DMS 273 treated with DMSO at 0.1 percent for 48 hours (cell line): ENCODE data around the gene RUNX1.

Experiments used
- DNase-seq: peaks from one replicate; lab custom pipeline; 2025; lab: John Stamatoyannopoulos, UW

The RUNX1 gene

DNA sequence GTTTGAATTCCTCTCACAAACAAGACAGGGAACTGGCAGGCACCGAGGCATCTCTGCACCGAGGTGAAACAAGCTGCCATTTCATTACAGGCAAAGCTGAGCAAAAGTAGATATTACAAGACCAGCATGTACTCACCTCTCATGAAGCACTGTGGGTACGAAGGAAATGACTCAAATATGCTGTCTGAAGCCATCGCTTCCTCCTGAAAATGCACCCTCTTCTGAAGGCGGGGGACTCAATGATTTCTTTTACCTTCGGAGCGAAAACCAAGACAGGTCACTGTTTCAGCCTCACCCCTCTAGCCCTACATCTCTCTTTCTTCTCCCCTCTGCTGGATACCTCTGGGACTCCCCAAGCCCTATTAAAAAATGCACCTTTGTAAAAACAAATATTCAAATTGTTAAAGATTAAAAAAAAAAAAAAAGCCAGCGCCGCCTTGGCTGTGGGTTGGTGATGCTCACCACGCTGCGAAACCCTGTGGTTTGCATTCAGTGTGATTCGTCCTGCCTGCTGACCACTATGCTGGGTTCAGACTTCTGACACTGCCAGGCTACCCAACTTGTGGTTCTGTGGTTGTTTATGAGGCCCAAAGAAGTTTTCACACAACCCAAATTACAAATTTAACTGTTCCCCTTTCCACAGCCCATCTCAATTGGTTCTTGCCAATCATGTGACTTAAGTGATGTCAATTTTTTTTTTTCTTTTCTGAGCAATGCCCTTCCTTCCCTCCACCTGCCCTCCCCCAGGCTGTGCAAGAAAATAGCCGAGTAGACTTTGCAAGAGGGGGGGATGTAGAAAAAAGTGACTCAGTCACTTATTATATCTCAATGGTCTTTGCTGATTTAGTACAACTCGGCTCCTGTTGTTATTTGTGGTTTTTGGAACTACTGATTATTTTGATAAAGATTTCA is at the start of gene RUNX1:
RUNX1 (minus strand) TSS at position 597 of the 912 bp plus-strand sequence.
- no peak for DNase-seq

- no peak for DNase-seq
These were observed 48.4 kb upstream of the RUNX1 start for GRCh38 chr21:35097525-35097924.

- DNase-seq: no peak
These were observed 47.9 kb upstream of the RUNX1 start for GRCh38 chr21:35096959-35097358.

- DNase-seq: no peak
These were observed 46.8 kb upstream of the RUNX1 start for GRCh38 chr21:35095859-35096291.

DNA sequence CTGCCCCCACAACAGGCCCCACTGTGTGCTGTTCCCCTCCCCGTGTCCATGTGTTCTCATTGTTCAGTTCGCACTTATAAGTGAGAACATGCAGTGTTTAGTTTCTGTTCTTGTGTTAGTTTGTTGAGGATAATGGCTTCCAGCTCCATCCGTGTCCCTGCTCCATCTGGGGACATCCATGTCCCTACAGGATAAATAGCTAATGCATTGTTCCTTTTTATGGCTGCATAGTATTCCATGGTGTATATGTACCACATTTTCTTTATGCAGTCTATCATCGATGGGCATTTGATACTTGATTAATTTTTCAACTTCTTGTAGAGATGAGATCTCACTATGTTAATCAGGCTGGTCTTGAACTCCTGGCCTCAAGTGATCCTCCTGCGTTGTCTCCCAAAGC is 44.4 kb upstream of the RUNX1 start:
- DNase-seq: no peak

DNA sequence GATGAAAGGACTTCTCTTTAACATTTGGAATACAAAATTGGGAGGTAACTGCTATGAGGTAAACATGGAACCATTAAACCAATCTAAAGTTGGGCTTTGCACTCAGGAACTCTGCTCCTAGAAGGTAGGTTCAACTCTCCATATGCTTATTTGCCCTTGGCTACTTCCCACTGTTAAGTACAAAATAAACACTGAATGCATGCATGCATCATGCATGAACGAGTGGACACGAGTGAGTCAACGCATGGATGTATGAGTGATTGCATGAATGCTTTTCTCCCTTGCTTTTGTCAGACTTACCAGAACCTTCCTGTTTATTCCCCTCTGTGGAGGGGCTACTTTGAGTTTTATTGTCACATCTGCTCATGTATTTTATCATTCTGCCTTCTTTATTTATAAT is 42.4 kb upstream of the RUNX1 start:
- DNase-seq: no peak

DNA sequence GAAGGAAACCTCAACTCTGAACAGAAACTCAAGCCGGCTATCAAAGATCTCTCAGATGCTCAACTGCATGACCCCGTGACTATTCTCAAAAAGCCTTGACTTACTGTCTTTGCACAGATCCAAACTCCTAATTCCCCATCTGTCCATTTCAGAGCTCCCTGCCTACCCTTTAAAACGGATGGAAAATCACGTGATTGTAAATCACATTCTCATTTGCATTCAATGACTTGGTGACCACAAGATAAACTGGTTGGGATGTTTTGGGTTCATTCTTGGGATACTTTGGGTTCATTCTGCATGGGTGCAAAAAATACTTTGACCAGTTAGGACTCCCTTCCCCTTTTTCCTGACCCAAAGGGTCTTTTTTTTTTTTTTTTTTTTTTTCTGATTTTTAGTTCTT is 41.3 kb upstream of the RUNX1 start:
- DNase-seq: no peak

DNA sequence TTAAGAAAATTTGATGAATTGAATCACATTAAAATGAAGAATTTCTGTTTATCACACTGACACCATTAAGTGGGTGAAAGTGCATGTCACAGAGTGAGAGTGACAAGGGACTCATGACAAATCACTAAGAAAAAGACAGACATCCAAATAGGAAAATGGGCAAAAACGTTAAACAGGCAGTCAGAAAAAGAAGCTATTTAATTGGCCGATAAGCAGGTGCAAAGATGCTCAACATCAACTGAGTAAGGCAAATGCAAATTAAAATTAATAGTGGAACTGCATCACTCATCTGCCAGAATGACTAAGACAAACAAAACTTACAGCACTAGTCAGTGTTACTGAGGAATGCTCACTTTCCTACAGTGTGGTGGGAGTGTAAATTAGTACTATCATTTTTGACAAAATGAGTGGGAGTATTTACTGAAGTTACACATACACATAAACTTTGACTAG is 39.2 kb upstream of the RUNX1 start:
- no peak for DNase-seq

DNA sequence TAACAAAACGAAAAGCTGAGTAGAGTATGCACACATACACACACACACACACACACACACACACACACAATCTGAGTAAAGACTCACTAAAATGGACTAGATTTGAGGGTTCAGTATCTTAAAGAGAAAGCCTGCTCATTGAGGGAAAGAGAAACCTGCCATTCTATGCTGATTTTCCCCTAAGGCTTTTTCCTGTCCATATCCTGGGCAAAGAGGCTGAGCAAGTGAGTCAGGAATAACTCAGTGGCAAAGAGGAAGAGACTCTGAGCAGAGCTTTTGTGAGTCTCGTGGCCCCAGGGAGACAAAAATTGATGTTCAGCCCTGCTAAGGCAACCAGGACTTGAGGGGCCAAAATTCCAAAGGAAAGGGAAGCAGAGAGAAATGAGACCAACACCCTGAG is 37.3 kb upstream of the RUNX1 start:
- DNase-seq: no peak

DNA sequence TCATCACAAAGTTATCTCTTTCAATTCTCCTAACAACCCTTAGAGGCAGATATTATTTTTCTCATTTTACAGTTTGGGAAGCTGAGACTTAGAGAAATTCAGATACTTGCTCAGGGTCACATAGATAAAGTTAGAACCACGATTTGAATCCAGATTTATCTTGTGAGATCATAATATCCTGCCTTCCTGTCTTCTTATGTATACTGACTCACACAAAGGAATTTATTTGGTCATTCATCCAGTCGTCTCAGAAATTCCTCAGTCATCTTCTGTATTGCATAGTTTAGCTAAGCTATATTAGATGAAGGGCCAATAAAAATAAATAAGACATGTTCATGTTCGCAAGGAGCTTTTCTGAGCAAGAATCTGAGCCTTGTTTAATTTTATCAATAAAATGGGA is 35.8 kb upstream of the RUNX1 start:
- no peak for DNase-seq

GRCh38 chr21:35083246-35083645 is 34.1 kb upstream of the RUNX1 start:
- no peak for DNase-seq

- DNase-seq: no peak
These were observed 32.8 kb upstream of the RUNX1 start for GRCh38 chr21:35081861-35082260.

DNA sequence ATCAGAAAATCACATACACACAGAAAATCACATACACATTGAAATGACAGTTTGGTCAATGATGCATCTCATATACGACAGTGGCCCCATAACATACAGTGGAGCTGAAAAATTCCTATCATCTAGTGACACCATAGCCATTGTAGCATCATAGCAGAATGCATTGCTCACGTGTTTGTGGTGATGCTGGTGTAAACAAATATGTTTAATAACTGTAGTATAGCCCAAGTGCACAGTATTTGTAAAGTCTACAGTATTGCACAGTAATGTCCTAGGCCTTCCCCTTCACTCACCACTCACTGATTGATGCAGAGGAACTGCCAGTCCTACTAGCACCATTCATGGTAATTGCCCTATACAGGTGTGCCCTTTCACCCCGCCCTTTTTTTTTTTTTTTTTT is 30.1 kb upstream of the RUNX1 start:
- DNase-seq: no peak

GRCh38 chr21:35077975-35078374 is 28.9 kb upstream of the RUNX1 start:
- DNase-seq: no peak

- DNase-seq: no peak
These were observed 28.4 kb upstream of the RUNX1 start for GRCh38 chr21:35077466-35077865.

- DNase-seq: no peak
These were observed 26.4 kb upstream of the RUNX1 start for GRCh38 chr21:35075546-35075945.

GRCh38 chr21:35072960-35073359 is 23.9 kb upstream of the RUNX1 start:
- DNase-seq: no peak

DNA sequence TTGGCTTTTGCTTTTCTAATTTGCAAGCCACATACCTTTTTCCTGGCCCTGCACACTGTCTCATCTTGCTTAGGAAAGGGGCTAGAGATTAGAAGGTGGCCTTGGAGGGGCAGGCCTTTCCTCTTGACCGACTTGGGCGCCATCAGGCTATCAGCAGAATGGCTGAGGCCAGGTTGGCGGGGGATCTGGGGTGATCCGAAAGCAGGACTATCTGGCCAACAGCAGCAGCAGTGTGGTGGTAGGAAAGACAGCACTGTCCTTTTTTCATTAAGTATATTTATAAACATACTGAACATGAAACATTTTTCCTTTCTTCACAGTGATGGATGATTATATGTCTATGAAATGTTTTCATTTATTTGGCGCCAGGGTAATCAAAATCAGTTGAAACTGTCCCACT is 23.5 kb upstream of the RUNX1 start:
- DNase-seq: no peak

- DNase-seq: no peak
These were observed 22.2 kb upstream of the RUNX1 start for GRCh38 chr21:35071347-35071746.

- DNase-seq: no peak
These were observed 21.3 kb upstream of the RUNX1 start for GRCh38 chr21:35070436-35070835.

DNA sequence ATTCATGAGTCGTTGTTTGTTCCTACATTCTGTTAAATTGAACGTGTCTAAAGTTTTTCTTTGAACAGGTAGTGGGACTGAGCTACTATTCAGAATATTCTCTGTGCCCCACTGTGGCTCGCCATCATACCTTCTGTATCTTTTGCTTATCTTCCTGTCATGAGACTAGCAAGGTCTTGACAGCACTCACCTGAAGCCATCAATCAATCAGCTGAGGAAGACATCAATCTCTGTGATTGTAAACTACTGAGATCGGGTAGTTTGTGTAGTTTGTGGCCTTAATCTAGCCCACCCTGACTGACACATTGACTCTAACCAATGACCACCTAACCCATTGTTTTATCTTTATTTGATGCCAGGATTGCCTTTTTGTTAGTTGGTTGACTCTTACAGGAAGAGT is 17.7 kb upstream of the RUNX1 start:
- no peak for DNase-seq

GRCh38 chr21:35063428-35064172 is 14.5 kb upstream of the RUNX1 start:
- DNase-seq: no peak

GRCh38 chr21:35062016-35062415 is 12.9 kb upstream of the RUNX1 start:
- DNase-seq: no peak
